DOHH2 (cell line): ENCODE measurements around the gene NEURL3.

Source experiments
- CTCF ChIP-seq: fragments of 200-600 bp; sonication (generic); IDR thresholded peaks from one replicate; pipeline ENCODE4 v1.5.1; 2014; ENCODE audit warnings: antibody characterized with exemption, mild to moderate bottlenecking, low read depth, low read length; ENCODE audit not compliant: poor library complexity, severe bottlenecking
- EZH2phosphoT487 ChIP-seq: fragments of 200-600 bp; sonication (generic); IDR thresholded peaks from 2 replicates; pipeline ENCODE4 v1.6.1; 2017; ENCODE audit warnings: borderline replicate concordance, mild to moderate bottlenecking, antibody characterized with exemption, low read length, moderate library complexity, mixed read lengths

GRCh38 chr2:96537066-96537733 lies 32.0 kb upstream of the NEURL3 start:
- TF ChIP-seq CTCF (no peak), EZH2phosphoT487 (peak; percentile 79; the same call in 1 of the 2 replicates)
